HepG2 (cell line): Measurements from ENCODE around the gene ATP9A. TPM values are rescaled to one million over a fixed set of nuclear protein-coding genes. Genes with fewer than 3 reads are reported as not detected.
A peak's percentile ranks its signal among the peaks of the same experiment; 100 is the strongest.

Experiments
- ARID2 ChIP-seq: sonication (generic); formaldehyde crosslinking; IDR thresholded peaks from 2 replicates; pipeline ENCODE4 v1.8.1; 2022; ENCODE audit warnings: mild to moderate bottlenecking, missing genetic modification reagents, borderline replicate concordance
- FOXJ3 ChIP-seq: sonication (generic); formaldehyde crosslinking; IDR thresholded peaks from 2 replicates; pipeline ENCODE4 v1.4.0; 2020; ENCODE audit warnings: missing genetic modification reagents, mild to moderate bottlenecking, borderline replicate concordance
- GATAD1 ChIP-seq: IDR thresholded peaks from 2 replicates; pipeline ENCODE4 v1.6.1; 2016; ENCODE audit warnings: missing genetic modification reagents, missing compliant biosample characterization
- KDM5B ChIP-seq: sonication (generic); formaldehyde crosslinking; IDR thresholded peaks from 2 replicates; pipeline ENCODE4 v1.4.0; 2020; ENCODE audit warnings: missing genetic modification reagents, mild to moderate bottlenecking, borderline replicate concordance
- KLF13 ChIP-seq: sonication (generic); formaldehyde crosslinking; IDR thresholded peaks from 2 replicates; pipeline ENCODE4 v1.4.0; 2020; ENCODE audit warnings: mild to moderate bottlenecking, missing genetic modification reagents
- NPAS2 ChIP-seq: sonication (generic); formaldehyde crosslinking; IDR thresholded peaks from 2 replicates; pipeline ENCODE4 v1.8.0; 2022; ENCODE audit warnings: mild to moderate bottlenecking, missing genetic modification reagents, borderline replicate concordance
- POLR2A ChIP-seq, 2 experiments: IDR thresholded peaks; 2 replicates each; pipeline ENCODE4 v1.6.1; 2011; ENCODE audit warnings: low read depth in 2 of 2, low read length in 2 of 2, mild to moderate bottlenecking in 1 of 2, moderate library complexity in 1 of 2; ENCODE audit not compliant: insufficient read depth in 1 of 2
- SALL1 ChIP-seq: sonication (generic); formaldehyde crosslinking; IDR thresholded peaks from 2 replicates; pipeline ENCODE4 v1.8.0; 2022; ENCODE audit warnings: mild to moderate bottlenecking, missing genetic modification reagents
- SMAD3 ChIP-seq: sonication (generic); formaldehyde crosslinking; IDR thresholded peaks from 2 replicates; pipeline ENCODE4 v1.4.0; 2020; ENCODE audit warnings: missing genetic modification reagents
- SUZ12 ChIP-seq: fragments of 150-350 bp; IDR thresholded peaks from 2 replicates; pipeline ENCODE4 v1.6.1; 2014; ENCODE audit warnings: low read depth, low read length
- ZNF280D ChIP-seq: sonication (generic); formaldehyde crosslinking; IDR thresholded peaks from 2 replicates; pipeline ENCODE4 v1.5.1; 2020; ENCODE audit warnings: mild to moderate bottlenecking, missing genetic modification reagents
- ZNF713 ChIP-seq: sonication (generic); formaldehyde crosslinking; IDR thresholded peaks from 2 replicates; pipeline ENCODE4 v1.4.0; 2020; ENCODE audit warnings: mild to moderate bottlenecking, missing genetic modification reagents
- polyA plus RNA-seq, 8 experiments: library from polyadenylated mRNA; depleted of rRNA in 3 of 8; stranded (reverse) in 7 of 8; unstranded in 1 of 8; fragments of >200 nt; fragmentation: Illumina TruSeq in 4 of 8; extraction: Trizol in 4 of 8; gene quantifications; 2 replicates each; pipeline versions ENCODE4 v1.2.1 to v1.2.3, GENCODE V29; 2011 to 2016; ENCODE audit warnings: low read depth in 4 of 8, missing spikeins in 1 of 8, mixed read lengths in 1 of 8; ENCODE audit not compliant: insufficient read depth in 1 of 8
- total RNA-seq, 5 experiments: library from RNA; depleted of rRNA; stranded (reverse); fragments of >200 nt; fragmentation: Illumina TruSeq; extraction: Trizol; gene quantifications; 2 replicates each; pipeline ENCODE4 v1.2.3, GENCODE V29; 2016; ENCODE audit warnings: low read depth in 1 of 5

Gene ATP9A
- total and polyA plus RNA-seq, 2 of the 13 experiments (the other 11 are each of a cell fraction or from before 2014, with no cell fraction given) = 11.8 to 18.5 TPM

GRCh38 chr20:51758978-51759544, 9.1 kb downstream of the ATP9A start (continued):
- TF ChIP-seq NPAS2 (CRISPR knock-in tag) (no peak), SALL1 (CRISPR knock-in tag) (peak; percentile 78), KDM5B (no peak), SMAD3 (CRISPR knock-in tag) (no peak), FOXJ3 (CRISPR knock-in tag) (no peak), ARID2 (CRISPR knock-in tag) (no peak), KLF13 (no peak), POLR2A (IDR thresholded peaks at IDR 0.05; ENCODE audit: insufficient read depth in 1 of 2, low read depth in 2 of 2, low read length in 2 of 2) (no peak), ZNF713 (CRISPR knock-in tag) (no peak), ZNF280D (CRISPR knock-in tag) (no peak), SUZ12 (no peak), GATAD1 (CRISPR knock-in tag) (no peak)
